Spleen (tissue), 11 donors: Measurements from ENCODE around the gene SLC25A11. TPM values are rescaled to one million over a fixed set of nuclear protein-coding genes. Genes with fewer than 3 reads are reported as not detected.
"Not testable (repeated sequence)": the region's sequence is repeated elsewhere in the genome, so short reads cannot be mapped to it uniquely, and the experiment has no call there.

ENCODE experiments used
- DNase-seq: peaks from one replicate; pipeline ENCODE4 v3.0.0-alpha.2; 2020
- H3K27ac ChIP-seq, 8 donors: fragments of 200-600 bp; sonication (generic) in 7 of 8; 1 replicate in 4 of 8; 2 replicates in 4 of 8; pipeline versions ENCODE4 v1.5.0 to v1.8.0; 2016 to 2021; ENCODE audit warnings: inconsistent platforms in 4 of 8, mild to moderate bottlenecking in 4 of 8, moderate library complexity in 1 of 8
- H3K27me3 ChIP-seq, 7 donors: fragments of 200-600 bp; sonication (generic) in 6 of 7; replicated peaks in 1 of 7; 1 replicate in 4 of 7; 2 replicates in 3 of 7; pipeline versions ENCODE4 v1.5.0 to v1.8.0; 2016 to 2021; ENCODE audit warnings: inconsistent platforms in 3 of 7, mild to moderate bottlenecking in 1 of 7
- H3K36me3 ChIP-seq, 6 donors: fragments of 200-600 bp; sonication (generic) in 5 of 6; 1 replicate in 4 of 6; 2 replicates in 2 of 6; pipeline versions ENCODE4 v1.5.0 to v1.8.0; 2016 to 2021; ENCODE audit warnings: inconsistent platforms in 2 of 6
- H3K4me1 ChIP-seq, 6 donors: fragments of 200-600 bp; sonication (generic) in 5 of 6; 1 replicate in 3 of 6; 2 replicates in 3 of 6; pipeline versions ENCODE4 v1.5.0 to v1.8.0; 2016 to 2021; ENCODE audit warnings: inconsistent platforms in 3 of 6
- H3K4me3 ChIP-seq, 8 donors: fragments of 200-600 bp; sonication (generic) in 7 of 8; 1 replicate in 4 of 8; 2 replicates in 4 of 8; pipeline versions ENCODE4 v1.5.0 to v1.8.0; 2016 to 2021; ENCODE audit warnings: inconsistent platforms in 4 of 8, mild to moderate bottlenecking in 4 of 8, moderate library complexity in 2 of 8
- H3K9me3 ChIP-seq, 8 donors: fragments of 200-600 bp; sonication (generic) in 7 of 8; 1 replicate in 4 of 8; 2 replicates in 4 of 8; pipeline versions ENCODE4 v1.5.0 to v1.8.0; 2016 to 2021; ENCODE audit warnings: inconsistent platforms in 4 of 8
- POLR2A ChIP-seq, 3 donors: fragments of 450-650 bp; IDR thresholded peaks; one replicate each; pipeline ENCODE4 v1.5.1; 2017; ENCODE audit warnings: antibody characterized with exemption in 3 of 3, mild to moderate bottlenecking in 1 of 3
- POLR2AphosphoS5 ChIP-seq, 3 donors: sonication (generic); formaldehyde crosslinking; IDR thresholded peaks; one replicate each; pipeline ENCODE4 v1.5.1; 2017; ENCODE audit warnings: antibody characterized with exemption in 3 of 3
- WGBS, 5 donors: extraction: QIAGEN DNeasy Blood & Tissue Kit in 3 of 5; methylation state at CpG; one replicate each; pipeline versions ENCODE4 v1.1.5 to v1.1.7; 2013 to 2018; 5-methylcytosine and 5-hydroxymethylcytosine counted together
- intact Hi-C: fragments of 100-400 bp; cut with DNase I; formaldehyde crosslinking; loops from one replicate; pipeline ENCODE4 v1.15.0; 2023; ENCODE audit warnings: low total_unique reads
- polyA plus RNA-seq, 3 donors: library from polyadenylated mRNA; stranded (reverse); fragments of 200-250 nt; gene quantifications; one replicate each; pipeline ENCODE4 v1.2.1, GENCODE V29; 2013
- total RNA-seq, 7 donors: library from RNA; depleted of rRNA in 3 of 7; stranded (reverse); fragments of >200 nt in 3 of 7; fragmentation: NEBNext Ultra II Directional in 4 of 7; extraction: Animal tissue kit (Norgen Biotek cat#: 25700) in 4 of 7; gene quantifications; one replicate each; pipeline versions ENCODE4 v1.1.0 to v1.2.1, GENCODE V29; 2016 to 2021
- TF ChIP-seq, protein P1 (sequence below), 11 experiments: fragments of 200-600 bp in 7 of 11; fragments of 450-650 bp in 4 of 11; sonication (generic) in 4 of 11; IDR thresholded peaks in 8 of 11; conservative IDR thresholded peaks in 3 of 11; 1 replicate in 7 of 11; 2 replicates in 4 of 11; pipeline versions ENCODE4 v1.4.0 to v1.8.0; 2016 to 2021; ENCODE audit warnings: antibody characterized with exemption in 11 of 11, inconsistent platforms in 4 of 11, mild to moderate bottlenecking in 1 of 11
- donor health status: healthy with polysubstance abuse.
- donor health status: DM: no; HTN: no; CAD: no; lungs with moderate emphysema.
- donor health status: DM: no; HTN: no; CAD: no.
- donor health status: Bipolar disorder and iron deficiency.
- donor health status: healthy.
- donor health status: DM: no; HTN: no; CAD: no.
- donor health status: DM: yes; HTN: yes; CAD: no.

Gene SLC25A11
- total and polyA plus RNA-seq, 10 donors: 22.1 to 61.0 (median 40.7) TPM

DNA sequence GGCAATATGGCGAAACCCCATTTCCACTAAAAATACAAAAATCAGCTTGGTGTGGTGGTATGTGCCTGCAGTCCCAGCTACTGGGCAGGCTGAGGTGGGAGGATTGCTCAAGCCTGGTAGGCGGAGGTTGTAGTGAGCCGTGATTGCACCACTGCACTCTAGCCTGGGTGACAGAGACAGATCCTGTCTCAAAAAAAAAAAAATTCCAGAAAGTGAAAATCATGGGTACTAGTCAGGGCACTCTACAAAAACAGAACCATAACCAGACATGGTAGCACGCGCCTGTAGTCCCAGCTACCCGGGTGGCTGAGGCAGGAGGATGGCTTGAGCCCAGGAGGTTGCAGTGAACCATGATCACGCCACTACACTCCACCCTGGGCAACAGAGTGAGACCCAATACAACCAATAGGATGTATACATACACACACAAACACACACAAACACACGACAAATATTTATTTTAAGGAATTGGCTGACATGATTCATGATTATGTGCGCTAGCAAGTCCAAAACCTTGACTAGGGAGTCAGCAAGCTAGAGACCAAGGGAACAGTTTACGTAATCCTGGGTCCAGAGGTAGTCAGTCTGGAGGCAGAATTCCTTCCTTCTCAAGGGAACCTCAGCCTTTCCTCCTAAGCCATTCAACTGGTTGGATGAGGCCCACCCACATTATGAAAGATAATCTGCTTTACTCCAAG lies 19.3 kb downstream of the SLC25A11 start:
- H3K27me3 ChIP-seq: no peaks in the 10 kb centered on the region
- 74 to 88% (median 83%) methylated on average over 10 of the region's 10 CpGs for WGBS, 5 donors
- TF ChIP-seq POLR2A (IDR thresholded peaks at IDR 0.05): no peak
- TF ChIP-seq, protein P1, sequence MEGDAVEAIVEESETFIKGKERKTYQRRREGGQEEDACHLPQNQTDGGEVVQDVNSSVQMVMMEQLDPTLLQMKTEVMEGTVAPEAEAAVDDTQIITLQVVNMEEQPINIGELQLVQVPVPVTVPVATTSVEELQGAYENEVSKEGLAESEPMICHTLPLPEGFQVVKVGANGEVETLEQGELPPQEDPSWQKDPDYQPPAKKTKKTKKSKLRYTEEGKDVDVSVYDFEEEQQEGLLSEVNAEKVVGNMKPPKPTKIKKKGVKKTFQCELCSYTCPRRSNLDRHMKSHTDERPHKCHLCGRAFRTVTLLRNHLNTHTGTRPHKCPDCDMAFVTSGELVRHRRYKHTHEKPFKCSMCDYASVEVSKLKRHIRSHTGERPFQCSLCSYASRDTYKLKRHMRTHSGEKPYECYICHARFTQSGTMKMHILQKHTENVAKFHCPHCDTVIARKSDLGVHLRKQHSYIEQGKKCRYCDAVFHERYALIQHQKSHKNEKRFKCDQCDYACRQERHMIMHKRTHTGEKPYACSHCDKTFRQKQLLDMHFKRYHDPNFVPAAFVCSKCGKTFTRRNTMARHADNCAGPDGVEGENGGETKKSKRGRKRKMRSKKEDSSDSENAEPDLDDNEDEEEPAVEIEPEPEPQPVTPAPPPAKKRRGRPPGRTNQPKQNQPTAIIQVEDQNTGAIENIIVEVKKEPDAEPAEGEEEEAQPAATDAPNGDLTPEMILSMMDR (IDR thresholded peaks at IDR 0.05 in 8 of 11, conservative IDR thresholded peaks at IDR 0.05 in 3 of 11): no peak
- no peak for TF ChIP-seq POLR2AphosphoS5 (IDR thresholded peaks at IDR 0.05)
- intact Hi-C loops: no loop called here
- H3K4me3 ChIP-seq: no peak overlapping the region
- peaks cover 0 to 10% (median 0%) of the 10 kb centered on the region in 6 donors for H3K4me1 ChIP-seq
- DNase-seq: no peak
- H3K36me3 ChIP-seq: no peaks in the 10 kb centered on the region
- H3K9me3 ChIP-seq: no peaks in the 10 kb centered on the region
- no peak overlapping the region for H3K27ac ChIP-seq

DNA sequence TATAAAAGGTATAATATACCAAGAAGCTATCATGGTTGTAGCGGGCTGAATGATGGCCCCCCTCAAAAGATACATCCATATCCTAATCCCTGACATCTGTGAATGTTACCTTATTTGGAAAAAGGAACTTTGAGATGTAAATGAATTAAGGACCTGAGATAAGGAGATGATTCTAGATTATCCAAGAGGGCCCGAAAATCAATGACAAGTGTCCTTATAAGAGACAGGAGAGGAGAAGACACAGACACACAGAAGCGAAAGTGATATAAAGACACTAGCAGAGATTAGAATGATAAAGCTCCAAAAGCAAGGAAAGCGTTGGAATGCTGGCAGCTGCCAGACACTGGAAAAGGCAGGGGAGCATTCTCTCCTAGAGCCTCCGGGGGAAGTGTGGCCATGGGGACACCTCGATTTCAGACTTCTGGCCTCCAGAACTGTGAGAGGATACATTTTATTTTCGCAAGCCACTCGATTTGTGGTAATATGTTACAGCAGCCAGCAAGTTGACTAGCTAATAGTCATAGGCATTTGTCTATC lies 20.3 kb downstream of the SLC25A11 start:
- no peak for DNase-seq
- WGBS, 5 donors: 74 to 84% (median 77%) methylated on average over 8 of the region's 8 CpGs
- Histone ChIP-seq H3K27ac (no peak overlapping the region), H3K4me3 (no peak overlapping the region), H3K27me3 (no peaks in the 10 kb centered on the region), H3K36me3 (no peaks in the 10 kb centered on the region), H3K9me3 (no peaks in the 10 kb centered on the region), H3K4me1 (peaks cover 0 to 10% (median 0%) of the 10 kb centered on the region in 6 donors)
- TF ChIP-seq, protein P1 (IDR thresholded peaks at IDR 0.05 in 8 of 11, conservative IDR thresholded peaks at IDR 0.05 in 3 of 11): no peak
- no peak for TF ChIP-seq POLR2AphosphoS5 (IDR thresholded peaks at IDR 0.05)
- no peak for TF ChIP-seq POLR2A (IDR thresholded peaks at IDR 0.05)
- intact Hi-C loops: no loop called here

DNA sequence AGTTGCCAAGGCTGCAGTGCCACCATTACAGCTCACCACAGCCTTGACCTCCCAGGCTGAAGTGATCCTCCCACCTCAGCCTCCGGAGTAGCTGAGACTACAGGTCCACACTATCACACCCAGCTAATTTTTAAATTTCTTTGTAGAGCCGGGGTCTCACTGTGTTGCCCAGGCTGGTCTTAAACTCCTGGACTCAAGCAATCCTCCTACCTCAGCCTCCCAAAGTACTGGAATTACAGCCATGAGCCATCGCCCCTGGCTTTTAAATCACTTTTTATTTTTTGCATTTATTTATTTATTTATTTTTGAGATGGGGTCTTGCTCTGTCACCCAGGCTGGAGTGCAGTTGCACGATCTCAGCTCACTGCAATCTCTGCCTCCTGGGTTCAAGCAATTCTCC lies 25.3 kb downstream of the SLC25A11 start:
- H3K27me3 ChIP-seq, intact Hi-C loops, H3K36me3 ChIP-seq, H3K9me3 ChIP-seq, H3K27ac ChIP-seq, H3K4me1 ChIP-seq, DNase-seq, H3K4me3 ChIP-seq: not testable (repeated sequence)
- WGBS, 5 donors: 84 to 96% (median 93%) methylated on average over 4 of the region's 4 CpGs

DNA sequence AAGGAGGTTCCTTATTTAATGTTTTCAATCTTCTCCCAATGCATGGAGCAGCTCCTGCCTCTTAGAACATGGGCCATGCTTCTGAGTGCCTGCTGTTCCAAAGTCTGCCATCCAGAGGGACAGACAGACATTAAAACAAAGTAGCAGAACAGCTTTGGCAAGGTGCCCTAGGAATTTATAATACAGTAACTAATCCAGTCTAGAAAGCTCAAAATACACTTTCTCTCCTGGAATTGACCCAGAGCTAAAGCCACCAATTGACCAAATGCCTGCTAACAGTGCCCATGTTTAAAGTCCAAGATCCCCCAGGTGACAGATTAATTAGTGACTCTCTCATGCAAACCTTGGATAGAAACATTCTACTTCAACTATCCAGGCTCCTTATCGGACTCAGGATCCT lies 25.9 kb downstream of the SLC25A11 start:
- H3K9me3 ChIP-seq: no peaks in the 10 kb centered on the region
- TF ChIP-seq, protein P1 (IDR thresholded peaks at IDR 0.05 in 8 of 11, conservative IDR thresholded peaks at IDR 0.05 in 3 of 11): no peak
- TF ChIP-seq POLR2A (IDR thresholded peaks at IDR 0.05): no peak
- TF ChIP-seq POLR2AphosphoS5 (IDR thresholded peaks at IDR 0.05): no peak
- no peak overlapping the region for H3K27ac ChIP-seq
- 86 to 91% (median 89%) methylated on average over 1 of the region's 1 CpG for WGBS, 5 donors
- H3K4me1 ChIP-seq: peaks cover 0 to 7% (median 6%) of the 10 kb centered on the region in 6 donors
- intact Hi-C loops: no loop called here
- no peak for DNase-seq
- H3K4me3 ChIP-seq: no peak overlapping the region
- H3K27me3 ChIP-seq: no peaks in the 10 kb centered on the region
- no peaks in the 10 kb centered on the region for H3K36me3 ChIP-seq
